NCI-H2196 treated with DMSO at 0.1 percent for 48 hours (cell line): ENCODE results near the gene TMEM62.
"Not testable (repeated sequence)": the region's sequence is repeated elsewhere in the genome, so short reads cannot be mapped to it uniquely, and the experiment has no call there.

Experiments used
- DNase-seq: peaks from one replicate; lab custom pipeline; 2025; ENCODE audit not compliant: unreplicated experiment; lab: John Stamatoyannopoulos, UW

The TMEM62 gene

GRCh38 chr15:43175656-43176309, 42.4 kb downstream of the TMEM62 start:
- not testable (repeated sequence) for DNase-seq

GRCh38 chr15:43177147-43177546, 43.8 kb downstream of the TMEM62 start:
- not testable (repeated sequence) for DNase-seq

GRCh38 chr15:43183270-43183669, 49.9 kb downstream of the TMEM62 start:
- DNase-seq, result no peak

GRCh38 chr15:43184407-43185124, 51.2 kb downstream of the TMEM62 start:
- DNase-seq, result no peak

GRCh38 chr15:43185157-43186002, 52.0 kb downstream of the TMEM62 start, which contains the start of gene CCNDBP1:
Gene CCNDBP1, plus strand, starts transcription at chr15:43185403. Its CDS starts 96 bp downstream, at chr15:43185499.
- DNase-seq, result peak; percentile 64

GRCh38 chr15:43186003-43186353, 52.6 kb downstream of the TMEM62 start:
- no peak for DNase-seq

GRCh38 chr15:43187544-43188155, 54.3 kb downstream of the TMEM62 start:
- DNase-seq, result no peak

- no peak for DNase-seq
These were observed 55.9 kb downstream of the TMEM62 start for GRCh38 chr15:43189296-43189695.

- DNase-seq, result no peak
These were observed 56.8 kb downstream of the TMEM62 start for GRCh38 chr15:43190178-43190577.

GRCh38 chr15:43193710-43194109, 60.3 kb downstream of the TMEM62 start:
- no peak for DNase-seq

- no peak for DNase-seq
These were observed 61.4 kb downstream of the TMEM62 start for GRCh38 chr15:43194795-43195194.

GRCh38 chr15:43196760-43197548, 63.6 kb downstream of the TMEM62 start:
- DNase-seq, result no peak

GRCh38 chr15:43197773-43198172, 64.4 kb downstream of the TMEM62 start:
- not testable (repeated sequence) for DNase-seq

GRCh38 chr15:43198556-43198955, 65.2 kb downstream of the TMEM62 start:
- not testable (repeated sequence) for DNase-seq

GRCh38 chr15:43198992-43199391, 65.6 kb downstream of the TMEM62 start:
- no peak for DNase-seq

GRCh38 chr15:43199945-43200488, 66.6 kb downstream of the TMEM62 start:
- DNase-seq, result no peak

GRCh38 chr15:43204016-43204901, 70.9 kb downstream of the TMEM62 start:
- DNase-seq, result no peak

GRCh38 chr15:43206054-43206453, 72.7 kb downstream of the TMEM62 start:
- no peak for DNase-seq

- DNase-seq, result no peak
These were observed 73.6 kb downstream of the TMEM62 start for GRCh38 chr15:43207024-43207423.
